ENCODE measurements around the gene PCSK4.
"Not testable (repeated sequence)": the region's sequence is repeated elsewhere in the genome, so short reads cannot be mapped to it uniquely, and the experiment has no call there.

PCSK4 gene

DNA sequence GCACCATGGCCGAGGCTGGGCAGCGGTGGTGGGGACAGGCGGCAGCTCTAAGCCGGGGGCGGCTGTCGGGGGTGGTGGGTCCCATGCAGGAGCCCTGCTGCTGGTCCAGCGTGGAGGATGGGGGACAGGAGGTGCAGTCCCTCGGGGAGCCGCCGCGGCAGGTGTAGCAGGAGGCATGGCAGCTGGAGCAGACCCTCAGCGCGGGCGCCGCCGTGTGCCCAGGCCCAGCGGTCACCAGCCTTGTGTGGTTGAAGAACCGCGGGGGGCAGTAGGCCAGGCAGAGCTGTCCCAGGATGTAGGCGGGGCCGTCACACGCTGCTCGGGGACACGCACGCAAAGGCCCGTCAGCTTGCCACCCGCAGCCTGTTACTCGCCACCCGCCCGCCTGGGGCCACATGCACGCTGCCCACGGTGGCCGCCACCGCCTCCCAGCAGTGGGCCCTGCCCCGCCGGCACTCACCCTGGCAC is 8.2 kb downstream of the PCSK4 start:
- Mint-ChIP-seq H3K27ac (no peak overlapping the region), H3K4me1 (peaks cover 19% of the 10 kb centered on the region), H3K27me3 (ENCODE audit: low read depth, poor library complexity) (no peaks in the 10 kb centered on the region), H3K36me3 (ENCODE audit: low read depth) (peaks cover 5% of the 10 kb centered on the region), H3K4me3 (no peak overlapping the region), H3K9me3 (no peaks in the 10 kb centered on the region)
- TF ChIP-seq, protein P1, sequence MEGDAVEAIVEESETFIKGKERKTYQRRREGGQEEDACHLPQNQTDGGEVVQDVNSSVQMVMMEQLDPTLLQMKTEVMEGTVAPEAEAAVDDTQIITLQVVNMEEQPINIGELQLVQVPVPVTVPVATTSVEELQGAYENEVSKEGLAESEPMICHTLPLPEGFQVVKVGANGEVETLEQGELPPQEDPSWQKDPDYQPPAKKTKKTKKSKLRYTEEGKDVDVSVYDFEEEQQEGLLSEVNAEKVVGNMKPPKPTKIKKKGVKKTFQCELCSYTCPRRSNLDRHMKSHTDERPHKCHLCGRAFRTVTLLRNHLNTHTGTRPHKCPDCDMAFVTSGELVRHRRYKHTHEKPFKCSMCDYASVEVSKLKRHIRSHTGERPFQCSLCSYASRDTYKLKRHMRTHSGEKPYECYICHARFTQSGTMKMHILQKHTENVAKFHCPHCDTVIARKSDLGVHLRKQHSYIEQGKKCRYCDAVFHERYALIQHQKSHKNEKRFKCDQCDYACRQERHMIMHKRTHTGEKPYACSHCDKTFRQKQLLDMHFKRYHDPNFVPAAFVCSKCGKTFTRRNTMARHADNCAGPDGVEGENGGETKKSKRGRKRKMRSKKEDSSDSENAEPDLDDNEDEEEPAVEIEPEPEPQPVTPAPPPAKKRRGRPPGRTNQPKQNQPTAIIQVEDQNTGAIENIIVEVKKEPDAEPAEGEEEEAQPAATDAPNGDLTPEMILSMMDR (IDR thresholded peaks at IDR 0.05): no peak
- DNase-seq: no peak

DNA sequence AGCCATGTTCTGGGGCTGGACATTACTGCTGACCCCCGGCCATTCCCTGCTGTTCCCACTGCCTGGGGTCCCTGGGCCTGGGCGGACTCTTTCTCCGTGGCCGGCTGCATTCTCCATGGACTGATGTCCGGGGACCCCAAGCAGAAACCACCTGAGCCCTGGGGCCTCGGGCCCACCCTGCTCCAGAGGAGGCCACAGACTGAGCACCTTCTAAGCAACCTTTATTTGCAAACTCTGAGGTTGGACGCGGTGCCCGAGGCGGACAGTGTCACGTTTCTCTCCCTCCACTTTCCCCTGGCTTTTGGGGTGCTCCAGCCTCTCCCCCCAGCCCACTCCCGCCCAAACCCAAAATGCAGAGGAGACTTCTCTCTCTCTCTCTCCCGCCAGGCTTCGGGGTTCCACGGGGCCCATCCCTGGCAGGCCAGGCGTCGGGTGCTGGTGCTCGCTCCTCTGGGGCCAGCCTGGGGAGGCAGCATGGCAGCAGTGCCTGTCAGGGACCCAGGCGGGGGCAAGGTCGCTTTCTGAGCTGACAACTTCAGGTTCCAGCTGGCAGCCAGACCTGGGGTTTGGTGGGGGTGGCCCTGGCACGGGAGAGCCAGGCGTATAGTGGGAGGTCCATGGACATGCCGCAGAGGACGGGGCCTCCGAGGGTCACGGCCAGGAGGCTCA is 8.8 kb downstream of the PCSK4 start:
- no peak for DNase-seq
- H3K27ac Mint-ChIP-seq: no peak overlapping the region

DNA sequence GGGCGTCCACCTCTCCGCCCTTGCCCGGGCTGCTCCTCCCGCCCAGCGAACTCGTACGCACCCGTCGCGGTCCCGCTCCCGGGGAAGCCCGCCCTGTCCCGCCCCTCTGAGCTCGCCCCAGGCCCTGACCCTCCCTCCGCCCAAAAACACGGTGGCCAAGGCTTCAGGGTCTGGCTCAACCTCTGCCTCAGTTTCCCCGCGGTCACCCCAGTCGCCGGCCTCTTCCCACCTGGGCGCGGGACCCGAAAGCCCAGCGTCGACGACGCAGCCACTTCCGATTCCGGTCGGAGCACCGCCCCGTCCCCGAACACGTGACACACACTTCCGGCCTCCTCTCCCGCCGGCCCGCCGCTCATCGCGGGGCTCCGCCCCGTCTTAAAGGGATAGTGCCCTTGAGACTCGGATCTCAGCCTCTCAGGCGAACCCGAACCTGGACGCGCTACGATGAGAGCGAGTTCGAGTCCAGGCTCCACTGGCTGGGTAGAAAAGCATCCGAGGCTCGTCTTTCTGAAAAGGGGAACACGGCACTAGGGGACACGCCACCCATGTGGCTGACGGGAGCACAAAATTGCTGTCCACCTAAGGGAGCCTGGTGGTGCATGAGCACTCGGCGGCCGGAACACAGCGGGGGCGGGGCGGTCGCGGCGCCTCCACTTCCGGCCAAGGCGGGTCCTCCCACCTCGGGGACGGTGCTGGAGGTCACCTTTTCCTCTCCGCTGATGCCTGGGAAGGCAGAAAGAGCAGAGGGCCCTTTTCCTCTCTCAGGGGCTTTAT is 11.0 kb downstream of the PCSK4 start, which contains the start of gene C19orf25:
TSS of gene C19orf25 (minus strand) at position 282 of the 774 bp plus-strand sequence. CDS start 312 bp downstream, outside the sequence.
- TF ChIP-seq, protein P1 (IDR thresholded peaks at IDR 0.05): no peak

More for the DNA sequence above, 8.8 kb downstream of the PCSK4 start:
- no peak overlapping the region for H3K4me3 Mint-ChIP-seq
- H3K36me3 Mint-ChIP-seq (ENCODE audit: low read depth): peaks cover 5% of the 10 kb centered on the region
- no peaks in the 10 kb centered on the region for H3K9me3 Mint-ChIP-seq
- TF ChIP-seq, protein P1 (IDR thresholded peaks at IDR 0.05): no peak
- H3K27me3 Mint-ChIP-seq (ENCODE audit: low read depth, poor library complexity): no peaks in the 10 kb centered on the region
- peaks cover 19% of the 10 kb centered on the region for H3K4me1 Mint-ChIP-seq

DNA sequence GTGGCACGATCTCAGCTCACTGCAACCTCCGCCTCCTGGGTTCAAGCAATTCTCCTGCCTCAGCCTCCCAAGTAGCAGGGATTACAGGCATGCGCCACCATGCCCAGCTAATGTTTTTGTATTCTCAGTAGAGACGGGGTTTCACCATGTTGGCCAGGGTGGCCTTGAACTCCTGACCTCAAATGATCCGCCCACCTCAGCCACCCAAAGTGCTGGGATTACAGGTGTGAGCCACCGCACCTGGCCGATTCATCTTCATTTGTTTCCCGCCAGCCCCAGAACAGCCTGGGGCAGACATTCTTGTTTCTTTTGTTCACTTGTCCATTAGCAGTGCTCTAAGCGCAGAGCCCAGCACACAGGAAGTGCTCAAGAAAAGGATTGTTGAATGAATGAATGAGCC is 13.1 kb downstream of the PCSK4 start:
- H3K4me3 Mint-ChIP-seq; H3K36me3 Mint-ChIP-seq (ENCODE audit: low read depth); H3K27ac Mint-ChIP-seq; H3K9me3 Mint-ChIP-seq; DNase-seq: not testable (repeated sequence)
- Mint-ChIP-seq H3K27me3 (ENCODE audit: low read depth, poor library complexity) (peaks cover 22% of the 10 kb centered on the region), H3K4me1 (peaks cover 19% of the 10 kb centered on the region)

More for the DNA sequence above, 11.0 kb downstream of the PCSK4 start, which contains the start of gene C19orf25:
- Mint-ChIP-seq H3K36me3 (ENCODE audit: low read depth) (peaks cover 5% of the 10 kb centered on the region), H3K27ac (peak within 1 kb of the TSS; percentile 90), H3K27me3 (ENCODE audit: low read depth, poor library complexity) (peaks cover 3% of the 10 kb centered on the region), H3K4me1 (peaks cover 19% of the 10 kb centered on the region), H3K9me3 (no peaks in the 10 kb centered on the region), H3K4me3 (peak within 1 kb of the TSS; percentile 95)
- DNase-seq: peak; percentile 92

DNA sequence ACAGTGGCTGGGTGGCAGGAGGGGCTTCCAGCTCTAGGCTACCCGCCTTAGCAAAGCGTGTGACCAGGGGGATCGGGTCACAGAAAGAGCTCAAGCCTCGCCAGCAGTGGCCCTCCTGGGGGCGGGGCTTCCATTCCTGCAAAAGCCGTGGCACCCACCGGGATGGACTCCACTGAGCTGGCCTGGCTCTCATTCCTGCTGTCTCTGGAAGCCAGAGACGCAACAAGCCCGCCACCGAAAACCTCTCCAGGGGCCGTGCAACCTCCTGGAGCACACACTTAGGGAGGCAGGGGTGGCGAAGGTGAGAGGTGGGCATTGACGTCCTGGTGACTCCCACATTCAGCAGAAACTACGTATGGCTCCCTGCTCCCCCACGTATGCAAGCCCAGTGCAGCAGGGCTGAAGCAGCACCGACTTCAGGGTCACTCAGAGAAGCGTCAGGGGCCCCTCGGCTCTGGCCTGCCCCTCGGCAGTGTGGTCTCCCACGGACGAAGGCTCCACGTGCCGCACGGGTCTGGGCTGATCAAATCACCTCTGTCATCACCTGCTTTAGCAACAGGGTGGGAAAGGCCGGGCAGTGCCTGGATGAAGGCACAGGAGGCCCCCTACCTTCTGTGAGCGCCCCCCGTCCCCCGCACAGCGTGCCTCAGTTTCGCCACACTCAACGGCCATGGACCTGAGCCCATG is 14.3 kb downstream of the PCSK4 start:
- Mint-ChIP-seq H3K9me3 (no peaks in the 10 kb centered on the region), H3K4me1 (peaks cover 23% of the 10 kb centered on the region), H3K27me3 (ENCODE audit: low read depth, poor library complexity) (peaks cover 34% of the 10 kb centered on the region), H3K27ac (no peak overlapping the region), H3K4me3 (no peak overlapping the region), H3K36me3 (ENCODE audit: low read depth) (peaks cover 5% of the 10 kb centered on the region)
- DNase-seq: no peak
- TF ChIP-seq, protein P1 (IDR thresholded peaks at IDR 0.05): no peak

Measured in nephron progenitor cell (in vitro differentiated cells).